SKM-1 (cell line): Measurements from ENCODE around the gene PROC.
"Not testable (repeated sequence)": the region's sequence is repeated elsewhere in the genome, so short reads cannot be mapped to it uniquely, and the experiment has no call there.

Source experiments
- DNase-seq: peaks from one replicate; lab custom pipeline; 2025; ENCODE audit not compliant: unreplicated experiment; lab: John Stamatoyannopoulos, UW

The PROC gene

DNA sequence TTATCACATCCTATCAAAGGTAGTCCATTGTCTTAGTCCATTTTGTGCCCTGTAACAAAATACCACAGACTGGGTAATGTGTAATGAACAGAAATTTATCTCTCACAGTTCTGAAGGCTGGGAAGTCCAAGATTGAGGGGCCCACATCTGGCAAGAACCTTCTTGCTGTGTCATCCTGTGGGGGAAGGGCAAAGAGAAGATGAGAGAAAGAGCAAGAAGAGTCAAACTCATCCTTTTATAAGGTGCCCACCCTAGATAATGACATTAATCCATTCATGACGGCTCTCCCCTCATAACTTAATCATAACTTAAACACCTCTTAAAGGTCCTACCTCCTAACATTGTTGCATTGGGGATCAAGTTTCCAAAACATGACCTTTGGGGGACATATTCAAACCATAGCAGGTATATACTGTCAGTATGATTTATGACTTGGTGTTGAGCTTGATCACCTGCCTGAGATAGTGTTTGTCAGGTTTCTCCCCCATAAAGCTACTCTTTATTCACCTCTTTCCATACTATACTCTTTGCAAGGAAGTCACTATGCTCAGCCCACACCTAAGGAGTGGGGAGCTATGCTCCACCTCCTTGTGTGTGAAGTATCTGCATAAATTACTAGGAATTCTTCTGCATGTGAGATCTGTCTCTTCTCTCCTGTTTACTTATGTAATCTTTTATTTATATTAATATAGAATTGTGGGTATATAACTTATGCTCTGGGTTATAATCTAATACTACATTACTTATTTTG is 25.2 kb upstream of the PROC start:
- DNase-seq, result no peak

DNA sequence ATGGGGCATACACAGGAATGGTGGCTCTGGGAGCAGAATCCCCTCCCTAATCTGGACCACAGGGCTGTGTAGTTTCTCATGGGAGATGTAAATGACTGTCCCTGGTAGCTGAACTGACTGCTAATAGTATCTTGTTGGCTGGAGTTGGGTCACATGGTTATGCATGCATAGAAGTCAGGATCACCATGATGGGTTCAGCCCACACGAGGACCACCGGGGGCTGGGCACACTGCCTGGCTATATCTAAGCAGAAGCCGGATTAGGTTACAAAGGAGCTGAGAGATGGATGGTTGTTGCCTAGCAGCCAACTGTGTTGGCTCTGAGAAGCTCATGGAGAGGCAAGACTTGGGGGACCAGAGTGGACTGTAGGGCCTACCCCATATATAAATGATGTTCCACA is 23.7 kb upstream of the PROC start:
- no peak for DNase-seq

GRCh38 chr2:127397568-127398238 is 20.5 kb upstream of the PROC start:
- DNase-seq, result no peak

- no peak for DNase-seq
Measured at GRCh38 chr2:127398239-127398590, 20.0 kb upstream of the PROC start.

- DNase-seq, result no peak
Measured at GRCh38 chr2:127400533-127400896, 17.7 kb upstream of the PROC start.

GRCh38 chr2:127400897-127401756 is 17.1 kb upstream of the PROC start:
- no peak for DNase-seq

DNA sequence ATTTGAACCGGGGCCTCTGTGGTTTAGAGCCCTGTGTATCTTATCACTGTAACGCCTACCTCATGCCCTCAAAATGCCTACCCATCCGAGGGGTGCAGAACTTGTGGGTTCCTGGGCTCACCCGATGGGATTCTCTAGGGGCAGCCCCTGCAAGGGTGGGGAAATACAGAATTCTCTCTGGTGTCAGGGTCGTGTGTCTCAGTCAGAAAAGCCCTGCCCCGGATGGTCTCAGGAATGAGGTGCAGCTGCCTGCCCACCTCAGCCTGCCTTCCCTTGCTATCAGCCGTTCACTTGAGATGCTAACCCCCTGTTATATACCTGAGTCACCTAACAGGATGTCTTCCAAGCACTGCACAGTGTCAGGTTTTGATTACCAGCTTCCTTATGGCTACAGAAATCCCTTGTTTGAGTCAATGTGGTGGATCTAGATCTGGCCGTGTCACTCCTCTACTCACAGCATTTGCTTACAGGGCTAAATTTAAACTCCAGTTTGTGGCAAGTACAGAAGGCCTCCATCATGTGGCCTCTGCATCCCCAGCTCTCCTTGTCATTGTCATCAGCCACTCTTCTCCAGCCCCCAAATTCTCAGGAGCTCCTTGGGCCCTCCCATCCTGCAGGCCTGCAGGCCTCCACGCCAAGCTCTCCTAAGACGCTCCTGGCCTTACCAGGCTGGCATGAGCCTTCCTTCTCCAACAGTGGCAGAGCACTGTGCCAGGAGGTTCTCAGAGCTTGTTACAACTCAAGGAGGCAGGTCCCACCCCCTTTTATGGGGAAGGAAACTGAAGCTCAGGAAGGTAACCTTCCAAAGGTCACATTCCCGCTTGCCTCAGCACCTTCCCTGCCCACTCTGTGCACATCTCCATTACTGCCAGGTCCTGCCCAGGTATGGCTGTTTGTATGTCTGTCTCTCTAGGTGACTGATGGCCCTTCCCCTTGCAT is 16.2 kb upstream of the PROC start:
- no peak for DNase-seq

DNA sequence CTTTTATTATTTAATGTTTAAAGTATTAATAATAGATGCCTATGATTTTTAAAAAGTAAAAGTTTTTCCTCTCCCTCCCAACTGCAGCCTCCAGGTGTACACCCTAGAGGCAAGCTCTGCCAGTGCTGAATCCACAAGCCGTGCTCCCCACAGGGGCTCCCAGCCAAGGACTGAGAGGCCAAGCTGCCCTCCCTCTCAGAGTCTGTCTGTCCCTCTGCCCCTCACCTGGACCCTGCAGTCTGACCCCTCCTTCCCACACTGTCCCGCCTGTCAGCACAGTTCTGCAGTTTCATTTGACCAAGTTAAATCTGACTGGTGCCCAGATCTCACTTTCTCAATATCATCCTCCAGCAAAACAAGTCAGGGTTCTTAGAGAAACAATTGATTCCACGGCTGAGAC is 14.8 kb upstream of the PROC start:
- DNase-seq, result no peak

DNA sequence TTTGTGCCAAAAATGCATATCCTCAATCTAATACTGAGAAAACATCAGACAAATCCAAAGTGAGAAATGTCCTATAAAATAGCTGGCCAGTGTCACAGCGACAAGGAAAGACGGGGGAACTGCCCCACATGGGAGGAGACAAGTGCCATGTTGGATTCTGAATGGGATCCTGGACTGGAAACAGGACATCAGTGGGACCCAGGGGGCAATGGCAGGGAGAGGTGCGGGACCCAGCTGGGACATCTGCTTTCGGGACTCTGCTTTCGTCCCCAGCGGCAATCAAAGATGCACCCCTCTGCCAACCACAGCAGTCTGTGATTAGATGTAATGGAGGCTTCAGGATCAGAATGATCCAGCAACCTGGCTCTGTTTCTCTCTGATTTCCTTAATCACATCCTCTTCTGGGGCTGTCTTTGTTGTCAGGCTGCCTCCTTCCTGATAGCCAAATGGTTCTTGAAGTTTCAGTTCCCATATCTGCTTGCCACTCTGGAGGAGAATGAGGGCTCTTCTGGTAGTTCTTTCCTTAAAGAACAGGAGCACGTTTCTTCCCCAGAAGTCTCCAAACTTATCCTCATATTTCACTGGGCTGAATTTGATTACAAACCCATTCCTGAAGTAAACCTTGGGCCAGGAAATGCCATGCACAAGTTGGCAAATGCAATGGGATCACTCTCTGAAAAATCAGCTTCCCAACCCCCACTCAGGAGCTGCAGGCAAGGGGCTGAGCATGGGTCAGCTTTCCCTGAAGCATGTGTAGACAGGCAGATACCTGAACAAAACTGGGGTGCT is 13.6 kb upstream of the PROC start:
- DNase-seq, result no peak

DNA sequence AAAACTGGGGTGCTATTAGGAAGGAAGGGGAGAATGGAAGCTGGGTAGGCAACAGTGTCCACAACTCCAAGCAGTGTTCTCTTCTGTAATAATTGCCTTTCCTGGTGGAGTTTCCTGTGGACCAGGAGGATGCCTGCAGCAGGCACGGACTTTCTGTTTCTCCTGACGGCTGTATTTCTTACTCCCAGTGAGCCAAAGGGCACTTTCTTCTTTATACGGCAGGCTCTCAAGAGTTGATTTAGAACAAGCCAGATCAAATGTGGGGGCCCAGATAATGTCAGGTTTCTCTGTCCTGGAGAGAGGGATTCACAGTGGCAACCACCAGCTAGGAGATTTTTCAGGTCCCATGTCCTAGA is 13.0 kb upstream of the PROC start:
- DNase-seq, result no peak

DNA sequence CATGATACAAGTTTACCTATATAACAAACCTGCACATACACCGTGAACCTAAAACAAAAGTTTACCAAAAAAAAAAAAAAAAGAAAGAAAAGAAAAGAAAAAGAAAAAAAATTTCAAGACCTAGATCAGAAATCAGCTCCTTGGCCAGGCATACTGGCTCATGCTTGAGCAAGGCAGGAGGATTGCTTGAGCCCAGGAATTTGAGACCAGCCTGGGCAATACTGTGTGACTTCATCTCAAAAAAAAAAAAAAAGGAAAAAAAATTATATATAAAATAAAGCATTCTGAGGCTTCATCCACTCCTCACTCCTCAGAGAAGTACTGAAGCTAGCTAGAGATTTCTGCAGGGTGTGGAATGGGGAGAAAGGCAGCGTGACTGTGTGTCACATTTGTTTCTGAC is 11.8 kb upstream of the PROC start:
- DNase-seq, result no peak

DNA sequence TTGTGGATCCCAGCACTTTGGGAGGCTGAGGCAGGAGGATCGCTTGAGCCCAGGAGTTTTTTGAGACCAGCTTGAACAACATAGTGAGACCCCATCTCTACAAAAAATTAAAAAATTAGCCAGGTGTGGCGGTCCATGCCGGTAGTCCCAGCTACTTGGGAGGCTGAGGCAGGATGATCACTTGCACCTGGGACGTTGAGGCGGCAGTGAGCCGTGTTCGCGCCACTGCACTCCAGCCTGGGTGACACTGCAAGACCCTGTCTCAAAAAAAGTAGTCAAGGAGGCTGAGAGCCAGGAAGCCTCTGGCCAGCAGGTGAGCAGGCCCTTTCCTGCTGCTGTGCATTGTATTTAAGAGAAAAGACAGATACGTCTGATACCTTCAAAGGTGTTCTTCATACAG is 11.1 kb upstream of the PROC start:
- DNase-seq, result no peak

- no peak for DNase-seq
Measured at GRCh38 chr2:127407661-127408003, 10.6 kb upstream of the PROC start.

DNA sequence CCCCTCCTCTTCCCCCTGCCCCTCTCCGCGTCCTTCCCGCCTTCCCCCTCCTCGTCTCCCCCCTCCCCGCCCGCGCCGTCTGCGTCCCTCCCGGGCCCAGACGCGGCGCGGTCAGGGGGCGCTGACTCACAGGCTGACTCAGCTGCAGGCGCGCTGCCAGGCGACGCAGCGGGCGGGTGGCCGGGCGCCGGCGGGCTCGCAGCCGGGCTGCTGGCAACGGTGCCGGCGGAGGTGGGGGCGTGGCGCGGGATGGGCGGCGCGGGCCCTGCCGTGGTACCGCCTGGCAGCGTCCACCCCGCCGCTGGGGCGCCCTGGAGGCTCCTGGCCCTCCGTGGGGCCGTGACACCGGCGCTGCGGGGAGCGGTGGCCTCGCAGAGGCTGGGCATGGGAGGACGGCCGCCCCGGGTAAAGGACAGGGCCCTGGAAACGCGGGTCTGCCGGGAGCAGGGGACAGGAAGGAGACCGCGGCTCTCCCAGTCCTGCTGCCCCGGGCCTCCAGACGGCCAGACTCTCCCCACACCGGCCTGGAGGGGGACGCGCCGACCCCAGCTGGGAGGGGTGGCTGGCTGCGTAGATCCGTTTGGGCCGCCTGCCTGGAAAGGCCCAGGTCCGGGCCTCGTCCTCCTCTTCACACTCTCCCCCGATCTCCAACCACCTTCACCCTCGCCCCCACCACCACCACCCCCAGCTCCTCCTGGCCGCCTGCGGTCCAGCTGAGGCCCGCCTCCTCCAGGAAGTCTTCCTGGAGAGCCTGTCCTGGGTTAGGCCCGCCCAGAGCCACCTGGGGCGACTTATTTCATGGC is 10.0 kb upstream of the PROC start:
- peak; percentile 49 for DNase-seq

GRCh38 chr2:127408807-127409099 is 9.5 kb upstream of the PROC start:
- DNase-seq, result no peak

DNA sequence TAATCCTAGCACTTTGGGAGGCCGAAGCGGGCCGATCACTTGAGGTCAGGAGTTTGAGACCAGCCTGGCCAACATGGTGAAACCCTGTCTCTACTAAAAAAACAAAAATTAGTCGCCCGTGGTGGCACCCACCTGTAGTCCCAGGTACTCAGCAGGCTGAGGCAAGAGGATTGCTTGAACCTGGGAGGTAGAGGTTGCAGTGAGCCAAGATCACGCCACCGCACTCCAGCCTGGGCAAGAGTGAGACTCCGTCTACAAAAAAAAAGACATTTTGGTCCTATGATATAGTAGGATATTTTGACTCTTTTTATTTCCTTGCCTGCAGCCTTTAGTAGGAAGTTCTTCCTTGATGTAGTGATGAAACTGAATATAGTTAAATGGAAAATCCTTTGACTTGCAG is 8.5 kb upstream of the PROC start:
- DNase-seq, result not testable (repeated sequence)

DNA sequence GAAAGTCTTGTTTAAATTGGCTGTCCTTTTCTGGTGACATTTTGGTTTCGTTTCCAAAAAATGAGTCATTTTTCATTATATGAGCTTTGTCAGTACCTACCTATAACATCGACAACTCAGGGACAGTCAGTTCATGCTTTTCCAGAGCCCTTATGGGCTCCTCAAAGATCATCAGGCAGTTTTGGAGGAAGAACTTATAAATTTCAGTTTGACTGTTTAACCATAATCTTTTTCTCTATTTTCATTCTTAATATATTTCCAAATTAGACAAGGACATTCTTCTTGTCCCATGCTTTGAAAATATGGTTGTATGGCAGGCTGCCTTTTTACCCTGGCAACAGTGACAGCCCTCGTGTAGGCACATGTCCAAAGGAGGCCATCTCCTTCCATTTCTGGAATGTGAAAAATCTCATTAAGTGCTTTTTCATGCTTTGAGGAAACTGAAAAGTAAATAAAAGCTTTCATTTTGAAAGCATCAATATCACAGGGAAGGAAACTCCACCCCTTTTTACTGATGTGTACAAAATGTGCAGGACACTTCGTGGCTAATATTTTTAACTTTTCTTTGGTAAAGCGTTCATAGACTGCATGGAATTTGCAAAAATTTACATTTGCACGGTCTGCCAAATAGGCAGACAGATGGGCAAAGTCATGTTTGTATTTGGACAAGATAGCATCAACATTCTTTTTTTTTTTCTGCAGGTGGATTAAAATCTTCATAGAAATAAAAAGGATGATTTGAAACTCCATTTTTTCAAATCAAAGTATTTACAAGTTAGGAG is 7.2 kb upstream of the PROC start:
- no peak for DNase-seq

DNA sequence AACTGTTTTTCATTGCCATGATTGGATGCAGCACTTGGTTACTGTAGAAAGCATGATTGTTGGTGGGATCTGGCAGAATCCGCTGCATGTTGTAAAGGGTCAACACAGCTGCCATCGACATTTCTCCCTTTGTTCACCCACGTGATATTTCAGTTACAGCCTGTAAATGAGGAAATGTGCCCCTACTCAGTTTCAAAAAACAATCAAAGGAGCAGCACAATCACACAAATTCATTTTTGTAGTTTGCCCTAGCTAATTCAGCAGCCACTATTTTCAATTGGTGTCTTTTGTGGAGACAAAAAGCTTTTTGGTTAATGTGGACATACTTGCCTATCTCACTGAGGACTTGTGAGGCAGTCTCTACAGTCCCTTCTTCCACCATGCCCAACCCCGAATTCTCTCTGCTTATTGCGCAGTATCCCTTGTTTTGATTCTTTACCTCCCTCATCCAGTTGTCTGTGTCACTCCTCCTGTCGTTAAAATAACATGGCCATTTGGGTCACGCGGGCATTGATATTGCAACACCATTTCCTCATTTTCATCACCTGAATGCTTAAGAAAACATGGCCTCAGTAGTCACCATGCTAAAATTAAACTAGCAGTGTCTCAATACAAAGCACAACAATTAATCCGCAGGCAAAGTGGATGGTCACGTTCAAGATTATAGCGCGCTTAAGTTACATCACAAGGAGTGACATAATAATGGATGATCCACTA is 6.4 kb upstream of the PROC start:
- DNase-seq, result peak; percentile 81
